ENCODE results near the gene HSF5. TPM values are rescaled to one million over a fixed set of nuclear protein-coding genes. Genes with fewer than 3 reads are reported as not detected.

HSF5 gene
- total RNA-seq, 1 experiment from 2014 or later: not detected

GRCh38 chr17:58531661-58532554 lies 43.7 kb upstream of the HSF5 start:
- no peak overlapping the region for H3K9ac ChIP-seq (ENCODE audit: low read length)
- no peaks in the 10 kb centered on the region for H4K20me1 ChIP-seq (ENCODE audit: low read length)
- peak overlapping the region; percentile 66 for H3K4me3 ChIP-seq (ENCODE audit: low read length)
- intact Hi-C loops (cut with micrococcal nuclease): no loop called here
- H3K27me3 ChIP-seq (ENCODE audit: low read length): peaks cover 9% of the 10 kb centered on the region
- peaks cover 21% of the 10 kb centered on the region for H3K4me1 ChIP-seq (ENCODE audit: insufficient read depth, low read length)
- H3K27ac ChIP-seq (ENCODE audit: low read length): no peak overlapping the region
- ATAC-seq (peak; percentile 65), DNase-seq (peak; percentile 56)
- TF ChIP-seq CTCF (conservative IDR thresholded peaks at IDR 0.05; ENCODE audit: low read depth, low read length): no peak
- no peak for TF ChIP-seq EZH2 (IDR thresholded peaks at IDR 0.05; ENCODE audit: low read length, unreplicated experiment)
- TF ChIP-seq EZH2phosphoT487 (IDR thresholded peaks at IDR 0.05; ENCODE audit: borderline replicate concordance, low read length): no peak
- ChIA-PET CTCF (no interaction called here), POLR2A (ENCODE audit: unreplicated experiment) (no interaction called here)
- BruUV-seq (replicated peaks): no TSS peak
- no peaks in the 10 kb centered on the region for H3K9me3 ChIP-seq (ENCODE audit: low read length)
- H3K4me2 ChIP-seq (ENCODE audit: low read length): peak overlapping the region; percentile 87
- H3K9me2 ChIP-seq (replicated peaks; ENCODE audit: low read length): no peaks in the 10 kb centered on the region
- no peaks in the 10 kb centered on the region for H3K36me3 ChIP-seq (ENCODE audit: low read depth, low read length)
- H3K79me2 ChIP-seq (ENCODE audit: low read length): no peaks in the 10 kb centered on the region
- H3F3A ChIP-seq (ENCODE audit: low read length, unreplicated experiment): no peaks in the 10 kb centered on the region
- H2AFZ ChIP-seq (ENCODE audit: low read length): peak overlapping the region; percentile 70

- no peaks in the 10 kb centered on the region for H3K36me3 ChIP-seq (ENCODE audit: low read depth, low read length)
- no peak for DNase-seq
- ChIA-PET CTCF (no interaction called here), POLR2A (ENCODE audit: unreplicated experiment) (no interaction called here)
- no peaks in the 10 kb centered on the region for H4K20me1 ChIP-seq (ENCODE audit: low read length)
- no peaks in the 10 kb centered on the region for H3K9me2 ChIP-seq (replicated peaks; ENCODE audit: low read length)
- H3K9me3 ChIP-seq (ENCODE audit: low read length): no peaks in the 10 kb centered on the region
- peak overlapping the region; percentile 57 for H2AFZ ChIP-seq (ENCODE audit: low read length)
- H3K9ac ChIP-seq (ENCODE audit: low read length): no peak overlapping the region
- peak overlapping the region; percentile 87 for H3K4me2 ChIP-seq (ENCODE audit: low read length)
- intact Hi-C loops (cut with micrococcal nuclease): no loop called here
- no peak for ATAC-seq
- no peak for TF ChIP-seq EZH2phosphoT487 (IDR thresholded peaks at IDR 0.05; ENCODE audit: borderline replicate concordance, low read length)
- no peak for TF ChIP-seq CTCF (conservative IDR thresholded peaks at IDR 0.05; ENCODE audit: low read depth, low read length)
- TF ChIP-seq EZH2 (IDR thresholded peaks at IDR 0.05; ENCODE audit: low read length, unreplicated experiment): no peak
- BruUV-seq (replicated peaks): no TSS peak
- H3K4me3 ChIP-seq (ENCODE audit: low read length): peak overlapping the region; percentile 52; the same call in 1 of the 2 replicates
- no peak overlapping the region for H3K27ac ChIP-seq (ENCODE audit: low read length)
- H3K79me2 ChIP-seq (ENCODE audit: low read length): no peaks in the 10 kb centered on the region
- peaks cover 21% of the 10 kb centered on the region for H3K4me1 ChIP-seq (ENCODE audit: insufficient read depth, low read length)
- H3K27me3 ChIP-seq (ENCODE audit: low read length): peaks cover 9% of the 10 kb centered on the region
- H3F3A ChIP-seq (ENCODE audit: low read length, unreplicated experiment): no peaks in the 10 kb centered on the region
Measured at GRCh38 chr17:58531122-58531521, 42.9 kb upstream of the HSF5 start.

GRCh38 chr17:58530655-58531054 lies 42.4 kb upstream of the HSF5 start:
- POLR2A ChIA-PET (ENCODE audit: unreplicated experiment): no interaction called here

More at GRCh38 chr17:58530655-58531054, 42.4 kb upstream of the HSF5 start:
- H3K9me3 ChIP-seq (ENCODE audit: low read length): no peaks in the 10 kb centered on the region
- no peak overlapping the region for H3K4me2 ChIP-seq (ENCODE audit: low read length)
- H3K79me2 ChIP-seq (ENCODE audit: low read length): no peaks in the 10 kb centered on the region
- no peaks in the 10 kb centered on the region for H4K20me1 ChIP-seq (ENCODE audit: low read length)
- H3K4me1 ChIP-seq (ENCODE audit: insufficient read depth, low read length): peaks cover 16% of the 10 kb centered on the region
- DNase-seq (no peak), ATAC-seq (no peak)
- intact Hi-C loops (cut with micrococcal nuclease): no loop called here
- no TSS peak for BruUV-seq (replicated peaks)
- no peak for TF ChIP-seq CTCF (conservative IDR thresholded peaks at IDR 0.05; ENCODE audit: low read depth, low read length)
- no peak for TF ChIP-seq EZH2 (IDR thresholded peaks at IDR 0.05; ENCODE audit: low read length, unreplicated experiment)
- no peak for TF ChIP-seq EZH2phosphoT487 (IDR thresholded peaks at IDR 0.05; ENCODE audit: borderline replicate concordance, low read length)
- no peak overlapping the region for H3K4me3 ChIP-seq (ENCODE audit: low read length)
- no peaks in the 10 kb centered on the region for H3K9me2 ChIP-seq (replicated peaks; ENCODE audit: low read length)
- H3K36me3 ChIP-seq (ENCODE audit: low read depth, low read length): no peaks in the 10 kb centered on the region
- H3K27ac ChIP-seq (ENCODE audit: low read length): no peak overlapping the region
- no peaks in the 10 kb centered on the region for H3F3A ChIP-seq (ENCODE audit: low read length, unreplicated experiment)
- H3K9ac ChIP-seq (ENCODE audit: low read length): no peak overlapping the region
- no peak overlapping the region for H2AFZ ChIP-seq (ENCODE audit: low read length)
- CTCF ChIA-PET: interaction anchor here (0.6 kb wide), 1 partner anchor 31 kb away, joined by 4 read pairs; no protein-coding TSS in a partner anchor
- H3K27me3 ChIP-seq (ENCODE audit: low read length): peaks cover 9% of the 10 kb centered on the region
